Epithelial cell of proximal tubule (primary cell): Measurements from ENCODE around the gene CAMTA1. TPM values are rescaled to one million over a fixed set of nuclear protein-coding genes. Genes with fewer than 3 reads are reported as not detected.
A peak's percentile ranks its signal among the peaks of the same experiment; 100 is the strongest.

Experiments
- DNase-seq: peaks from one replicate; pipeline ENCODE4 v3.0.0-alpha.2; 2011; ENCODE audit warnings: low read depth
- H3K4me3 ChIP-seq: 2 replicates; pipeline ENCODE4 v1.5.1; 2011; ENCODE audit warnings: low read depth, mild to moderate bottlenecking, low read length
- CTCF ChIP-seq: conservative IDR thresholded peaks from 2 replicates; pipeline ENCODE4 v1.5.1; 2012; ENCODE audit warnings: low read depth, mild to moderate bottlenecking, low read length
- total RNA-seq: library from RNA; depleted of rRNA; stranded (reverse); fragments of >200 nt; gene quantifications from 2 replicates; pipeline ENCODE4 v1.2.3, GENCODE V29; 2015

Gene CAMTA1
- total RNA-seq, 1 donor from 2014 or later, result 79.2 TPM

DNA sequence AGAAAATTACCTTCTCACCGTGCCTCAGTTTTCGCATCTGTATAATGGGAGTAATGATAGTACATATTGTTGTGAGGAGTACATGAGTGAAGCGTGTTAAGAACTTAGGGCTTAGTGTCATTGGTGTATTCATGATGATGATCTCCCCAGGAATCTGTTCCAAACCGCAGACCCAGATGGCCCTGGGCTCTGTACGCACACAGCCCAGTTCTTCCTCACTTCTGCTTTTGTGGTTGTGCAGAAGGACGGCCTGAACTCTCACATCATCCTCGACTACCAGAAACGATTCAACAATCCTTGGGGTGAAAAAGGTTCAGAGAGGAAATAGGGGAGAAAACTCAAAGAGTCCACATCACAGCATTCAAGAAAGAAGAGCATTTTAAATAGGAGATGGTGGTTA, 323.0 kb downstream of the CAMTA1 start:
- DNase-seq, result no peak
- no peak for TF ChIP-seq CTCF

DNA sequence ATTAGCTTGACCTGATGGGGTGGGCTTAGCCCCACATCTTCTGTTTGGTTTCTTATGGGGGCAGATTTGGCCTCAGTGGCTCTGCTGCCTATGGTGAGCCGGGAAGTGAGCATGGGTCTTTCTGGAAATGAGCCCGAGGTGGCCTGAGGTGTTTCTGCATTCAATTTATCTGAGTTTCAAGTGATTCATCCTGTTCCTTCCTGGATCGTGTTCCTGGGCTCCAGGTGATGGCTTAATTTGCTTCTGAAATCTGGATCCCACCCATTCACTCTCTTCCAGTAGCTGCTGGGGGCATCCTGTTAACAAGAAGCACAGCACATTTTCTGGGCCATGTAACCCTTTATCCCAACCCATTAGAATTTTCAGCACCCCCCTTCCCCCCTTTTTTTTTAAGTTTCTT, 324.6 kb downstream of the CAMTA1 start:
- H3K4me3 ChIP-seq, result peak overlapping the region; percentile 20
- no peak for DNase-seq
- TF ChIP-seq CTCF, result no peak

More for the DNA sequence above, 323.0 kb downstream of the CAMTA1 start:
- H3K4me3 ChIP-seq, result no peak overlapping the region

- no peak for TF ChIP-seq CTCF
- peak overlapping the region; percentile 20 for H3K4me3 ChIP-seq
- peak; percentile 76 for DNase-seq
Observed at GRCh38 chr1:7110321-7110720, 325.1 kb downstream of the CAMTA1 start.

DNA sequence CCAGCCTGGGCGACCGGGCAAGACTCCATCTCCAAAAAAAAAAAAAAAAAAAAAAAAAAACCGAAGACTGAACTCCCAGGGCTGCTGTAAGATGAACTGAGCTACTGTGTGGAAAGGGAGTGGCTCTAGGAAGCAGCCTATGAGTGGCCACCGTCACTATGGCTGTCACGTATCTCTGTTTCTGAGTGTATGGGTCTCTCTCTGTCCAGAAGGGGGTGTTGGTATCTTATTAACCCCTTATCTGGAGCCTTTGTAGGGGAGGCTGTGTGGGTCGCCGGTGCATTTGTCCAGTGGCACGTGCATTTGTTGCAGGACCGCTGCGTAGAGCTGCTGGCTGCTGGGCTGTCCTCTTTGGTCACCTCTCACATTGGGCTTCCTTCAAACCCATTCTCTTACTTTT, 326.6 kb downstream of the CAMTA1 start:
- no peak for TF ChIP-seq CTCF
- no peak for DNase-seq
- no peak overlapping the region for H3K4me3 ChIP-seq

- H3K4me3 ChIP-seq, result no peak overlapping the region
- TF ChIP-seq CTCF, result no peak
- DNase-seq, result no peak
Observed at GRCh38 chr1:7113136-7113535, 327.9 kb downstream of the CAMTA1 start.

DNA sequence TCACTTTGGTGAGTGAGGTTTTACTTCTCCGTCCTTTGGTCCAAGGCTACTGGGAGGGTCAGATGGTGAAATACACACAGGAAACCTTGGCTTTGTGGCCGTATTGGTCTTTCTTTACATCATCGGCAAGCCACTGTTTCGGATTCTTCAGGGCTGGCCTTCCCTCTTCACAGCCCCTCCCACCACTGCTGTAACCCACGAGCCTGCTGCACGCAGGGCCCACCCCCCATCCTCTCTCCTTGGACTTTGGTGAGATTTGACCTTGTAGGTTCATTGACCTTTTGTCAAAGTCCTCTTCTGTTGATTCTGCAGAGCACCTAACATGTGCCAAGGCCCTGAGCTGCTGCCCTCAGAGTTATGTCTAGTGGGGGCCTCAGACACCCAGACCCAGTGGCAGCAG, 328.6 kb downstream of the CAMTA1 start:
- TF ChIP-seq CTCF, result no peak
- no peak overlapping the region for H3K4me3 ChIP-seq
- DNase-seq, result no peak

- no peak overlapping the region for H3K4me3 ChIP-seq
- TF ChIP-seq CTCF, result no peak
- DNase-seq, result no peak
Observed at GRCh38 chr1:7116001-7116400, 330.7 kb downstream of the CAMTA1 start.
